OCI-LY1 (cell line): ENCODE data around the gene SMIM1.

Experiments
- H2AFZ ChIP-seq: fragments of 200-600 bp; sonication (generic), shearing (Covaris generic); 2 replicates; pipeline ENCODE4 v1.6.0; 2014; ENCODE audit warnings: antibody characterized with exemption, mild to moderate bottlenecking, low read length
- H3F3A ChIP-seq: fragments of 200-600 bp; sonication (generic), shearing (Covaris generic); 2 replicates; pipeline ENCODE4 v1.6.0; 2014; ENCODE audit warnings: mild to moderate bottlenecking, antibody characterized with exemption, low read length, moderate library complexity; ENCODE audit not compliant: insufficient read depth
- H3K27ac ChIP-seq: fragments of 200-600 bp; sonication (generic); 2 replicates; pipeline ENCODE4 v1.5.1; 2014; ENCODE audit warnings: low read length, mixed run types, mild to moderate bottlenecking, low read depth; ENCODE audit not compliant: poor library complexity, severe bottlenecking
- H3K27me3 ChIP-seq: fragments of 200-600 bp; sonication (generic); 2 replicates; pipeline ENCODE4 v1.6.0; 2014; ENCODE audit warnings: antibody characterized with exemption, mild to moderate bottlenecking, low read length, moderate library complexity; ENCODE audit not compliant: insufficient read depth
- H3K36me3 ChIP-seq: fragments of 200-600 bp; sonication (generic); 2 replicates; pipeline ENCODE4 v1.6.1; 2014; ENCODE audit warnings: mild to moderate bottlenecking, antibody characterized with exemption, low read length, moderate library complexity, mixed read lengths; ENCODE audit not compliant: insufficient read depth
- H3K4me1 ChIP-seq: fragments of 200-600 bp; sonication (generic); 2 replicates; pipeline ENCODE4 v1.5.1; 2014; ENCODE audit warnings: mild to moderate bottlenecking, low read length, moderate library complexity; ENCODE audit not compliant: insufficient read depth, severe bottlenecking
- H3K4me2 ChIP-seq: fragments of 200-600 bp; sonication (generic), shearing (Covaris generic); 2 replicates; pipeline ENCODE4 v1.6.1; 2014; ENCODE audit warnings: low read length
- H3K4me3 ChIP-seq: fragments of 200-600 bp; sonication (generic); 2 replicates; pipeline ENCODE4 v1.5.1; 2014; ENCODE audit warnings: low read length, low read depth, mild to moderate bottlenecking, mixed read lengths; ENCODE audit not compliant: poor library complexity, severe bottlenecking
- H3K79me2 ChIP-seq: fragments of 200-600 bp; shearing (Covaris generic); 2 replicates; pipeline ENCODE4 v1.6.1; 2016; ENCODE audit warnings: mixed run types, low read length, mixed read lengths; ENCODE audit not compliant: insufficient read depth
- H3K9ac ChIP-seq: fragments of 200-600 bp; sonication (generic), shearing (Covaris generic); 2 replicates; pipeline ENCODE4 v1.6.1; 2014; ENCODE audit warnings: mild to moderate bottlenecking, low read length, mixed read lengths
- H3K9me2 ChIP-seq: fragments of 200-600 bp; sonication (generic), shearing (Covaris generic); 2 replicates; pipeline ENCODE4 v1.6.1; 2014; ENCODE audit warnings: low read depth, mild to moderate bottlenecking, low read length, mixed read lengths
- H3K9me3 ChIP-seq: fragments of 200-600 bp; shearing (Covaris generic); 2 replicates; pipeline ENCODE4 v1.6.1; 2014; ENCODE audit warnings: low read length, mixed read lengths
- H4K20me1 ChIP-seq: fragments of 200-600 bp; sonication (generic), shearing (Covaris generic); 2 replicates; pipeline ENCODE4 v1.6.0; 2016; ENCODE audit warnings: mild to moderate bottlenecking, low read length; ENCODE audit not compliant: insufficient read depth
- CTCF ChIP-seq: fragments of 200-600 bp; sonication (generic), shearing (Covaris generic); IDR thresholded peaks from 2 replicates; pipeline ENCODE4 v1.5.1; 2017; ENCODE audit warnings: mild to moderate bottlenecking, antibody characterized with exemption, low read length, moderate library complexity, mixed read lengths
- EZH2 ChIP-seq: fragments of 200-600 bp; sonication (generic), shearing (Covaris generic); IDR thresholded peaks from 2 replicates; pipeline ENCODE4 v1.8.0; 2017; ENCODE audit warnings: borderline replicate concordance, mixed run types, mild to moderate bottlenecking, antibody characterized with exemption, low read length, moderate library complexity, mixed read lengths

The SMIM1 gene

GRCh38 chr1:3824650-3825049 lies 52.1 kb downstream of the SMIM1 start:
- Histone ChIP-seq H3K9me3 (no peaks in the 10 kb centered on the region), H3K9me2 (no peaks in the 10 kb centered on the region), H3K4me1 (no peaks in the 10 kb centered on the region), H3K4me2 (no peak overlapping the region), H3K9ac (no peak overlapping the region), H3K27ac (no peak overlapping the region), H4K20me1 (no peaks in the 10 kb centered on the region), H3K27me3 (no peaks in the 10 kb centered on the region), H3K4me3 (no peak overlapping the region), H2AFZ (no peak overlapping the region), H3K36me3 (peaks cover 79% of the 10 kb centered on the region), H3K79me2 (no peaks in the 10 kb centered on the region), H3F3A (no peaks in the 10 kb centered on the region)
- TF ChIP-seq EZH2 (no peak), CTCF (no peak)

- Histone ChIP-seq H3K36me3 (peaks cover 79% of the 10 kb centered on the region), H3K4me1 (no peaks in the 10 kb centered on the region), H2AFZ (no peak overlapping the region)
Measured at GRCh38 chr1:3825356-3825755, 52.8 kb downstream of the SMIM1 start.

More at GRCh38 chr1:3825356-3825755, 52.8 kb downstream of the SMIM1 start:
- no peaks in the 10 kb centered on the region for H3K27me3 ChIP-seq
- H3F3A ChIP-seq: no peaks in the 10 kb centered on the region
- H3K27ac ChIP-seq: no peak overlapping the region
- no peaks in the 10 kb centered on the region for H3K9me3 ChIP-seq
- H3K9ac ChIP-seq: no peak overlapping the region
- no peak overlapping the region for H3K4me2 ChIP-seq
- H3K4me3 ChIP-seq: no peak overlapping the region
- H3K9me2 ChIP-seq: no peaks in the 10 kb centered on the region
- TF ChIP-seq CTCF (no peak), EZH2 (no peak)
- H3K79me2 ChIP-seq: no peaks in the 10 kb centered on the region
- no peaks in the 10 kb centered on the region for H4K20me1 ChIP-seq
